ENCODE measurements around the gene APOL4.

The APOL4 gene

GRCh38 chr22:36151006-36151595, 50.5 kb downstream of the APOL4 start:
- no peak for DNase-seq

- no peak for DNase-seq
Measured at GRCh38 chr22:36149441-36149840, 52.2 kb downstream of the APOL4 start.

GRCh38 chr22:36148411-36148810, 53.2 kb downstream of the APOL4 start:
- no peak for DNase-seq

DNA sequence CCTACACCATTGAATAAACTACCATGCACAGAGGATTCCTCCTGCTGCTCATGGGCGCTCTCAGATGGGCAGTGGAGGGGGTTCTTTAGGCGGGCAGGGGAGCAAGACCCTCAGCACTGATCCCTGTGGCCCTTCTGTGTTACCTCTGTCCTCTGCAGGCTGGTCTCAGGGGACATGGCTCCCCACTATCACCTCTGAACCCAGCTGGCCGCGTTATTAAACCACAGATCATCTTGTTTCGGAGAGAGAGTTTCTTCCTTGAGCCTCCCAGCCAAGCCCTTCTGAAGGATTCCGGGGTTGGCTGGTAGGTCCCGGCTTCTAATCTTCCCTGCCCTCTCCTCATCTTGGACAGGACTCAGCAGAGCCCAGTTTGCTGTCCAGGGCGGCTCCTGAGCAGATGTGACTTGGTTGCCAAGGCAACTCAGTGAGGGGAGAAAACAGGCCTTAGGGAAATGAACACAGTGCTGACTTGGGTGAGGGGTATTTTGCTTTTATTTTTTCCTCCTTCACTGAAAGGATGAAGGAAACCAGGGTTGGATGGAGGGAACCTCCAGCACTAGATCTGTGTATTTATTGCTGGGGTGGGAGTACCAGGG, 54.3 kb downstream of the APOL4 start:
- DNase-seq = no peak

DNA sequence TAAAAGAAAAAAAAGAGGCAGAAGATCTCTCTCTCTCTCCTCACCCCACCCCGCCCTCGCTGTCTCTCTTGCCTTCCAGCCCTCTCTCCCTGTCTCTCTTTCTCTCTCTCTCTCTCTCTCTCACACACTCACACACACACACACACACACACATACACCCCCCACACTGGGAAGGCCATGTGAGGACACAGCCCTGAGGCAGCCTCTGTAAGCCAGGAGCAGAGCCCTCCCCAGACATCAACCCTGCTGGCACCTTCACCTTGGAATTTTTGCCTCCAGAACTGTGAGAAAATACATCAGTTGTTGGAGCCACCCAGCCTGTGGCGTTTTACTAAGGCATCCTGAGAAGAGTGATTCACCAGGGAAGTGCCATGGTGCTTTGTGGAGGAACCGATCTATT, 55.7 kb downstream of the APOL4 start:
- DNase-seq = no peak

DNA sequence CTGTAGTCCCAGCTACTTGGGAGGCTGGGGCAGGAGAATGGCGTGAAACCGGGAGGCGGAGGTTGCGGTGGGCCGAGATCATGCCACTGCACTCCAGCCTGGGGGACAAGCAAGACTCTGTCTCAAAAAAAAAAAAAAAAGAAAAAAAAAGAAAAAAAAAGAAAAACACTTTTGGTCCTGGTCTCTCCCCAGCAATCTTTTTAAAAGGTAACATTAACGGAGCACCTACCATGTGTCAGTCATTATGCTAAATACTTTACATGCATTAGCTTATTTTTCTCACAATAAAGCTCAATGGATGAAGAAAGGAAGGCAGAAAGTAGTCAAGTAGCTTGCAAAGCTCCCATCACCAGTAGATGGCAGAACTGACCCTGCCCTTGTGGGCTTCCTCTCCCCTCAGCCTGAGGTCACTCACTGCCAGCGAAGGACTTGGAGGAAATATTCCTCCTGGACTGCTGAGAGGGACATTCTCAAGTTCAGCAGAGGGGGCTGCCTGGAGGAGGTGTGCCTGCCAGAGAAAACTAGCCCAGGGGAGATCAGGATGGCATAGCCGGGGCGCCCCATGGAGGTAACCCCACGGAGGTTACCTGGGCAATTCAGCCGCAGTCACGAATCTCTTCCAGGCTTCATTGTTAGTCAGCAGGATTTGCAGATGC, 56.6 kb downstream of the APOL4 start:
- peak; percentile 52 for DNase-seq

- DNase-seq = no peak
Measured at GRCh38 chr22:36143956-36144355, 57.7 kb downstream of the APOL4 start.

GRCh38 chr22:36143066-36143815, 58.4 kb downstream of the APOL4 start:
- DNase-seq = no peak

DNA sequence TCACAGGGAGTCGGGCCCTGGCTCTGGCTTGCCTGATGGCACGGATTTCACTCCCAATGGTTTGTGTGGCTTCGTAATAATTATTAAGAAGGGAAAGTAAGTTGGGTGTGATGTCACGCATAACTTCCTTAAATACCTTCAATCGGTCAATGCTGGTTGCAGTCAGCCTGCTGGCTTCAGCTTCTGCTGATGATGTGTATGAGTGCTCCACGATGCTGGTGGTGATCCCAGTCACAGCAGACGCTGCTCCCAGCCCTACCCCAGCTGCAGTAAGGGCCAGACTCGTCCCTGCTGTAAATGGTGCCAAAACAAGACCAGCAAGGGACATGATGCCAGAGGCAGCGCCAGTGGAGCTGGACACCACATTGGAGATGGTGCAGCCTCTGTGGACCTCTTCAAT, 60.1 kb downstream of the APOL4 start:
- DNase-seq = no peak
